Stimulated activated CD8-positive, alpha-beta memory T cell treated with anti-CD3 and anti-CD28 coated beads, Interleukin-12 subunit alpha, Interleukin-12 subunit beta, amount 100 ng/mL, for 24 hours (primary cell): Measurements from ENCODE around the gene OSER1.

Experiments
- DNase-seq: peaks from one replicate; pipeline ENCODE4 v3.0.0-alpha.2; 2020; ENCODE audit errors: extremely low read depth

The OSER1 gene

GRCh38 chr20:44224637-44225036, 14.1 kb upstream of the OSER1 start:
- no peak for DNase-seq

GRCh38 chr20:44223721-44224120, 13.2 kb upstream of the OSER1 start:
- no peak for DNase-seq

GRCh38 chr20:44222633-44223368, 12.2 kb upstream of the OSER1 start:
- DNase-seq: no peak

GRCh38 chr20:44222027-44222426, 11.5 kb upstream of the OSER1 start:
- no peak for DNase-seq

GRCh38 chr20:44221368-44221954, 10.9 kb upstream of the OSER1 start:
- DNase-seq: no peak

- no peak for DNase-seq
Measured at GRCh38 chr20:44219791-44220190, 9.2 kb upstream of the OSER1 start.

GRCh38 chr20:44219170-44219730, 8.7 kb upstream of the OSER1 start:
- DNase-seq: no peak

GRCh38 chr20:44218446-44218845, 7.9 kb upstream of the OSER1 start:
- no peak for DNase-seq

GRCh38 chr20:44217342-44218092, 6.9 kb upstream of the OSER1 start:
- DNase-seq: no peak

- no peak for DNase-seq
Measured at GRCh38 chr20:44215125-44215524, 4.6 kb upstream of the OSER1 start.

- no peak for DNase-seq
Measured at GRCh38 chr20:44212792-44213191, 2.2 kb upstream of the OSER1 start.

- DNase-seq: no peak
Measured at GRCh38 chr20:44211177-44212039, 837 bp upstream of the OSER1 start.

- no peak for DNase-seq
Measured at GRCh38 chr20:44209686-44210405, 725 bp downstream of the OSER1 start.

GRCh38 chr20:44208770-44209169, 1.8 kb downstream of the OSER1 start:
- no peak for DNase-seq

GRCh38 chr20:44208165-44208564, 2.4 kb downstream of the OSER1 start:
- no peak for DNase-seq

GRCh38 chr20:44207126-44207723, 3.3 kb downstream of the OSER1 start:
- no peak for DNase-seq

- DNase-seq: no peak
Measured at GRCh38 chr20:44206132-44206531, 4.4 kb downstream of the OSER1 start.

- DNase-seq: no peak
Measured at GRCh38 chr20:44204832-44205215, 5.7 kb downstream of the OSER1 start.

GRCh38 chr20:44204156-44204831, 6.3 kb downstream of the OSER1 start:
- no peak for DNase-seq

- no peak for DNase-seq
Measured at GRCh38 chr20:44203161-44203560, 7.4 kb downstream of the OSER1 start.
